GM12874 (cell line): ENCODE data around the gene GABRP.

Experiments
- CTCF ChIP-seq: IDR thresholded peaks from 2 replicates; pipeline ENCODE4 v1.5.1; 2011; ENCODE audit warnings: low read depth, mild to moderate bottlenecking, control low read depth, low read length, moderate library complexity; ENCODE audit not compliant: insufficient read depth

GABRP gene

GRCh38 chr5:170787216-170787615 is 3.7 kb downstream of the GABRP start:
- TF ChIP-seq CTCF = no peak

- TF ChIP-seq CTCF = no peak
Measured at GRCh38 chr5:170788626-170789304, 5.2 kb downstream of the GABRP start.

GRCh38 chr5:170791325-170791954 is 7.9 kb downstream of the GABRP start:
- TF ChIP-seq CTCF = peak; percentile 51; the same call in 1 of the 2 replicates

DNA sequence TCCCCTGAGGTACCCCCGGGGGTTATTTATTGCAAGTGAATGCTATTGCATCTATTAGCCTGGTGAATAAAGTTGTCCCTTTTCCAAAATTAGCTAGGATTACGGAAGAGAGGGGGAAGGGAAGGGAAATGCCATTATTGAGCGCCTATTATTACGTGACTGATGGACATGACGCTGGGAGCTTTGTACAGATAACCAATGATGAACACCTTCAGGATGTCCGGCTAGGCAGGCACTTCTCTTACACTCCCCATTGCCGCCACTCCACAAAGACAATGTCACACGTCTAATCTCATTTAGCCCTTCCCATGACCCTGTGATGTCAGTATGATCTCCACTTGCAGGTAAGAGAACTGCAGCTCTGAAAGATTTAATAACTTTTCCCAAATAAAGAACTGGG is 9.4 kb downstream of the GABRP start:
- no peak for TF ChIP-seq CTCF

DNA sequence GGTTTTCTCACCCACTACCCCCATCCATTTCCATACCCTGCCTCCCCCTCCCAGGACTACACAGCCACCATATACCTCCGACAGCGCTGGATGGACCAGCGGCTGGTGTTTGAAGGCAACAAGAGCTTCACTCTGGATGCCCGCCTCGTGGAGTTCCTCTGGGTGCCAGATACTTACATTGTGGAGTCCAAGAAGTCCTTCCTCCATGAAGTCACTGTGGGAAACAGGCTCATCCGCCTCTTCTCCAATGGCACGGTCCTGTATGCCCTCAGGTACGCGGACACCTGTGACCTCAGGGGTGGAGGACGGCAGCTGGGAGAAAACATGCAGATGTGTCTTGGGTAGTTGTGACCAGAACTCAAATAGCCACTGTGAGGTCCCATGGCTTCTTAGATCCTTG is 11.6 kb downstream of the GABRP start:
- no peak for TF ChIP-seq CTCF

- no peak for TF ChIP-seq CTCF
Measured at GRCh38 chr5:170805666-170806065, 22.1 kb downstream of the GABRP start.

DNA sequence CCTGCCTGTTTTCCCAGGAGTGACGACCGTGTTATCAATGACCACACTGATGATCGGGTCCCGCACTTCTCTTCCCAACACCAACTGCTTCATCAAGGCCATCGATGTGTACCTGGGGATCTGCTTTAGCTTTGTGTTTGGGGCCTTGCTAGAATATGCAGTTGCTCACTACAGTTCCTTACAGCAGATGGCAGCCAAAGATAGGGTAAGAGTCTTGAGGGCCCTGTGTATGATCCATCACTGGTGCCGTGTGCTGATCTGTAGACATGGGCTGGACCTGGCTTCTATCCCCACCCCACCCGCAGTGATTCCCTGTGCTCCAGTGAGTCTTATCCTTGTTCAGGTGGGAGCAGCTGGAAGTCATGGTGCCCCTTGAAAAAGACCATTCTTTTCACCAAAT is 26.0 kb downstream of the GABRP start:
- TF ChIP-seq CTCF = 0 out of 2 replicates have a peak, but pooled peaks have one; percentile 3
